AG04449 (cell line): ENCODE results near the gene MRC2.

Experiments used
- CTCF ChIA-PET: fragments of 350-600 bp; formaldehyde crosslinking; extraction: SDS; loops from one replicate; lab custom pipeline; 2021; ENCODE audit warnings: antibody characterized with exemption; lab: Yijun Ruan, JAX
- POLR2A ChIA-PET: fragments of 400-600, 350-600 bp; formaldehyde crosslinking; extraction: SDS; loops from one replicate; lab custom pipeline; 2020; ENCODE audit warnings: antibody characterized with exemption, inconsistent platforms; lab: Yijun Ruan, JAX
- DNase-seq: peaks from one replicate; pipeline ENCODE4 v3.0.0-alpha.2; 2010; ENCODE audit warnings: low read depth, low spot score
- H3K4me3 ChIP-seq: 2 replicates; pipeline ENCODE4 v1.5.1; 2011; ENCODE audit warnings: low read depth, mild to moderate bottlenecking, control low read depth, low read length
- TF ChIP-seq, protein P1 (sequence below): IDR thresholded peaks from one replicate; pipeline ENCODE4 v1.5.1; 2011; ENCODE audit warnings: mild to moderate bottlenecking, moderate library complexity, low read length, control low read depth, inconsistent platforms; ENCODE audit not compliant: insufficient read depth; ENCODE audit errors: missing control alignments

The MRC2 gene

GRCh38 chr17:62616993-62617893, 10.2 kb upstream of the MRC2 start:
- H3K4me3 ChIP-seq = no peak overlapping the region
- TF ChIP-seq, protein P1, sequence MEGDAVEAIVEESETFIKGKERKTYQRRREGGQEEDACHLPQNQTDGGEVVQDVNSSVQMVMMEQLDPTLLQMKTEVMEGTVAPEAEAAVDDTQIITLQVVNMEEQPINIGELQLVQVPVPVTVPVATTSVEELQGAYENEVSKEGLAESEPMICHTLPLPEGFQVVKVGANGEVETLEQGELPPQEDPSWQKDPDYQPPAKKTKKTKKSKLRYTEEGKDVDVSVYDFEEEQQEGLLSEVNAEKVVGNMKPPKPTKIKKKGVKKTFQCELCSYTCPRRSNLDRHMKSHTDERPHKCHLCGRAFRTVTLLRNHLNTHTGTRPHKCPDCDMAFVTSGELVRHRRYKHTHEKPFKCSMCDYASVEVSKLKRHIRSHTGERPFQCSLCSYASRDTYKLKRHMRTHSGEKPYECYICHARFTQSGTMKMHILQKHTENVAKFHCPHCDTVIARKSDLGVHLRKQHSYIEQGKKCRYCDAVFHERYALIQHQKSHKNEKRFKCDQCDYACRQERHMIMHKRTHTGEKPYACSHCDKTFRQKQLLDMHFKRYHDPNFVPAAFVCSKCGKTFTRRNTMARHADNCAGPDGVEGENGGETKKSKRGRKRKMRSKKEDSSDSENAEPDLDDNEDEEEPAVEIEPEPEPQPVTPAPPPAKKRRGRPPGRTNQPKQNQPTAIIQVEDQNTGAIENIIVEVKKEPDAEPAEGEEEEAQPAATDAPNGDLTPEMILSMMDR = no peak
- ChIA-PET POLR2A (interaction anchor here (1.0 kb wide), 1 partner anchor 12 kb away, joined by 4 read pairs; no protein-coding TSS in a partner anchor), CTCF (no interaction called here)
- DNase-seq = no peak

GRCh38 chr17:62617894-62618472, 9.5 kb upstream of the MRC2 start:
- H3K4me3 ChIP-seq = no peak overlapping the region
- ChIA-PET CTCF (no interaction called here), POLR2A (interaction anchor here (1.0 kb wide), 1 partner anchor 12 kb away, joined by 4 read pairs; no protein-coding TSS in a partner anchor)

DNA sequence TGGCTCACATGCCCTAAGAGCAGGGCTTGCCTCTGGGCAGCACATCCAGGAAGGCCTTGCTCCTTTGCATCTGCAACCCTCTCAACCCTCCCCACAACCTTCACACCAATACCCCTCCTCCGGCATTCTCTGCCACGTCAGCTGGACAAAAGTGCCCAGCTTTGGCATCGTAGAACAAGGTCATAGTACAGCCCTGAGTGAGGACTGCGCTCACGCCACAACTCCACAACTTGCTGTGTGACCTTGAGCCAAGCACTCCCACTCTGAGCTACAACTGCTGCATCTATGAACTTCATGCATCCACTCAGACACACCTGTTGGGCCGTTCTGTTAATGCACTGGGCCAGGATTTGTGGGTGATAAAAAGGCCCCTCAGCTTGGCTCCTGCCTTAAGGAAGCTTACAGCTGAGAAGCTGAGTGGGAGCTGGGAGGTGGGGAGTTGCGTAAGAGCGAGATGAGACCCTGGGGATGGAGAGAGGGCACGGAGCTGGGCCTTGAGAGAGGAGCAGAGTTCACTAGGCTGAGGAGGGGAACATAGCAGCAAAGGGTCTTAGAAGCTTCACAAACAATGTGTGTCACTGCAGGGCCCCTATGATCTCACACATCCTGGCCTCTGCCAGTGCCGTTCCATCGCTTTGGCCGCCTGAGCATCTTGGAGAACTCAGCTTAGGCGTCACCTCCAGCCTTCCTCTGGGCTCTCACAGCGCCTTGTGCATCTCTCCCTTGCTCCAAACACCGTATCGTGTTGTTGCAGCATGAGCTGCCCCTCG, 8.6 kb upstream of the MRC2 start:
- H3K4me3 ChIP-seq = no peak overlapping the region
- DNase-seq = no peak
- TF ChIP-seq, protein P1 = no peak
- POLR2A ChIA-PET = no interaction called here
- CTCF ChIA-PET = interaction anchor here (0.9 kb wide), 1 partner anchor 17 kb away, joined by 3 read pairs; no protein-coding TSS in a partner anchor

More at GRCh38 chr17:62617894-62618472, 9.5 kb upstream of the MRC2 start:
- no peak for DNase-seq
- TF ChIP-seq, protein P1 = no peak

DNA sequence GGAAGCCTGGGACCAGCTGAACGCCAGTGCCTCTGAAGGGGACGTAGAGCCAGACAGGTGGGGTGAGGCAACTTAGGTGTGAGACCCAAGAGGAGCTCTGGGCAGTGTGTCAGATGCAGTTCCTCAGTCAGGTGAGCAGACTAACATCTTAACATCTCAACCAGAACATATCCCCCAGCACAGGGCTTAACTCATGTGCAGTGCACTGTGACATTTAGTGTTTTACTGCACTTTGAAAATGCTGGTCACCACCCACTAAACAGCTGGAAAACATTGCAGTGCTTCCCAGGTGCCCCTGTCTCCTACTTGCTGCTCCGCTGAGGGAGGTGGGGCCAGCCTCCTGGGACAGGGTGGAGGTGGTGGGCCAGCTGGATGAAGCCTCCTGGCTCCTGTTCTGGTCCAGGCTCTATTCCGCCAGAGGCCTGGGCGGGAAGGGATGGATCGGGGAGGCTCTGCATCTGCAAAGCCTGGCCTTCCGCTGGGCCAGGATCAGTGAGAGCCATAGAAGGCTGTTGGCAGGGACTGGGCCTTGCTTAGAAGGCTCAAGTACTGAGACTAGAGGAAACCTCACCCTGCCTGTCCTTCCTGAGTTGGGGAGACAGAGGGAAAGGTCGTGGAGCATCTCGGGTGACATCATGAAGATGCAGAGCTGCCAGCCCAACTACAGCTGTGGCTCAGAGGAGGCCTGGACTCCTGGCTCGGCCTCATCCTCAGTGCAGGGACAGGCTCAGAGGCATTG, 7.9 kb upstream of the MRC2 start:
- CTCF ChIA-PET = interaction anchor here (0.9 kb wide), 1 partner anchor 16 kb away, joined by 3 read pairs; no protein-coding TSS in a partner anchor
- no peak for DNase-seq
- H3K4me3 ChIP-seq = no peak overlapping the region
- POLR2A ChIA-PET = no interaction called here
- TF ChIP-seq, protein P1 = no peak

DNA sequence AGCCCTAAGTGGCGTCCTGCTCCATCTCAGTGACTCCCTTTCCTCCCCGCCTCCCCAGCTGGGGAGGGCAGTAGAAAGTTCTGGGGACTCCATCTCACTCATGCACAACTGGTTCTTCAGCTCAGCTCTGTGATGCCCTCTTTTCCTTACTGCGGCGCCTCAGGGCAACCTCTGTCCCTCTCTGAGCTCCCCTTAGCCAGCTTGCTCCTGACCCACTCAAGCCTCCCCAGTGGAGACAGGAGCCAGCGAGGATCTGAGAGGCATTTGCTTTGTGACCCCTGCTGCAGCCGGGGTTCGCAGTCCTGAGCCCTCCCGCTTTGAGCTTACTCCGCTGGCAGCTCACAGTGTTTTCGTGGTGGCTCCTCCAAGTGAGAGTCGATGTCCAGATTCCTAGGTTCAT, 6.2 kb upstream of the MRC2 start:
- TF ChIP-seq, protein P1 = no peak
- ChIA-PET CTCF (interaction anchor here (1.4 kb wide), 1 partner anchor 11 kb away, joined by 3 read pairs; no protein-coding TSS in a partner anchor), POLR2A (no interaction called here)
- no peak for DNase-seq
- no peak overlapping the region for H3K4me3 ChIP-seq
